T-helper 1 cell treated with Interleukin-12 subunit alpha and Interleukin-12 subunit beta and Interleukin-4 antibody, amounts not matched to agents 30 μg/mL and 1 μg/mL, for 36 hours (primary cell): ENCODE measurements around the gene ZNF687.
"Not testable (repeated sequence)": the region's sequence is repeated elsewhere in the genome, so short reads cannot be mapped to it uniquely, and the experiment has no call there.

Experiments used
- H3K27ac Mint-ChIP-seq: one replicate; pipeline ENCODE4 v1.8.0; 2021; ENCODE audit warnings: mild to moderate bottlenecking, mixed read lengths
- H3K27me3 Mint-ChIP-seq: one replicate; pipeline ENCODE4 v1.8.0; 2021; ENCODE audit warnings: low read depth, mixed read lengths
- H3K36me3 Mint-ChIP-seq: one replicate; pipeline ENCODE4 v1.8.0; 2021; ENCODE audit warnings: low read depth, mixed read lengths
- H3K4me1 Mint-ChIP-seq: one replicate; pipeline ENCODE4 v1.8.0; 2021; ENCODE audit warnings: low read depth, mixed read lengths
- H3K4me3 Mint-ChIP-seq: one replicate; pipeline ENCODE4 v1.8.0; 2021; ENCODE audit warnings: mild to moderate bottlenecking, moderate library complexity, mixed read lengths
- H3K9me3 Mint-ChIP-seq: one replicate; pipeline ENCODE4 v1.8.0; 2021; ENCODE audit warnings: mixed read lengths

The ZNF687 gene

DNA sequence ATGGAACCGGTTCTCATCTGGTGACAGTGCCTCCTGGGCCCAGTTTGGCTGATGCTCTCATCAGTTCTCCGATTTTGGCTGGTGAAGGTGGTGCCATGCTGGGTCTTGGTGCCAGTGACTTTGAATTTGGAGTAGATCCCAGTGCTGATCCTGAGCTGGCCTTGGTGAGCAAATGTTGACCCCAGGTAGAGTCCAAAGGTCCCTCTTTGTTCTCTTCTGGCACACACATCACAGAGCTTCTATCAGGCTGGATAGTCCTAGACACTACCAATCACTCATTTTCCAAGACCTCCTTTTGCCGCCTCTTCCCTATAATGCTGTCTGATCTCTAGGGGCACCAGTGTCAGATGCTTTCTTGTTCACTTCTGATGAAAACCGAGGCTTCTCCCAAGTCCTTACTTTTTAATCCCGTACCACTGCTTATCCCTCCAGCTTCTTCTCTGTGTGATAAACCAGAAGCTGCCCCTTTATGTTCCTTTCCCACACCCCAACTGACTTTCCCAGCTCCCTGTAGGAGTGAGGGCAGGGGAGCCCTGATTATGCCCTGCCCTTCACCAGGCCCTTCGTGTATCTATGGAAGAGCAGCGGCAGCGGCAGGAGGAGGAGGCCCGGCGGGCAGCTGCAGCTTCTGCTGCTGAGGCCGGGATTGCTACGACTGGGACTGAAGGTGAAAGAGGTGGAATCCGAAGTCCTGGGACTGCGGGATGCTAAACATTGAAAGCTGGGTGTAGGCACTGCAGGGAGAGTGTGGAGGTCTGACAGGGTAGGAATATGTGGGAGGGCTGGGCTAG is 16.5 kb upstream of the ZNF687 start:
- Mint-ChIP-seq H3K4me1 (no peaks in the 10 kb centered on the region), H3K4me3 (no peak overlapping the region), H3K9me3 (no peaks in the 10 kb centered on the region), H3K27me3 (no peaks in the 10 kb centered on the region), H3K36me3 (peaks cover 38% of the 10 kb centered on the region), H3K27ac (no peak overlapping the region)

DNA sequence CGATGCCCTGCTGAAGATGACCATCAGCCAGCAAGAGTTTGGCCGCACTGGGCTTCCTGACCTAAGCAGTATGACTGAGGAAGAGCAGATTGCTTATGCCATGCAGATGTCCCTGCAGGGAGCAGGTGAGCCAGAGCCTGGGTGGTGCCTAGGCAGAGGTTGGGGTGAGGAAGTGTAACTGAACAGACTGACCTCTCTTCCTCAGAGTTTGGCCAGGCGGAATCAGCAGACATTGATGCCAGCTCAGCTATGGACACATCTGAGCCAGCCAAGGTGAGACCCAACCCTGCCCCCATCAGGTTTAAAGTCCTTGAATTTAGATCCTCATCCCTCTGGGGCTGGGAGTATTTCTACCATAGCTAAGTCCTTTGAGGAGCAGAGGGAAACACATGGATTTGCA is 15.8 kb upstream of the ZNF687 start:
- Mint-ChIP-seq H3K27me3 (no peaks in the 10 kb centered on the region), H3K36me3 (peaks cover 40% of the 10 kb centered on the region)

DNA sequence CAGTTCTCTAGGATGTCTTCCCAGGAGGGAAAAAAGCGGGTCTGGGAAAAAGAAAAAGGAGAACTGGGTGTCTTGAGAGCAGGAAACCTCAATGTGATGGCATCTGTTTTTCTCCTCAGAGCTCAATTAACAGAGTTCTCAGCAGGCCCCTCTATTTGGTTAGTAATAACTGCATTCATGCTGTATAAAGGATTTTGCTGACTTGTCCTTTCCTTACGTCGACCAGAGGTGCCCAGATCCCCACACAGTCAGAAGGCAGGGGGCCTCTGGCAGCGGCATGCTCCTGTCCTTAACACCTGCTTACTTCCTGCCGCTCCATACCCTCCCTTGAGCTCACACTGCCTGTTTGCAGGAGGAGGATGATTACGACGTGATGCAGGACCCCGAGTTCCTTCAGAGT is 15.3 kb upstream of the ZNF687 start:
- H3K9me3 Mint-ChIP-seq = no peaks in the 10 kb centered on the region
- peaks cover 2% of the 10 kb centered on the region for H3K4me1 Mint-ChIP-seq
- peaks cover 45% of the 10 kb centered on the region for H3K36me3 Mint-ChIP-seq
- no peak overlapping the region for H3K4me3 Mint-ChIP-seq
- no peaks in the 10 kb centered on the region for H3K27me3 Mint-ChIP-seq
- H3K27ac Mint-ChIP-seq = no peak overlapping the region

More for the DNA sequence above, 15.8 kb upstream of the ZNF687 start:
- no peak overlapping the region for H3K27ac Mint-ChIP-seq
- H3K4me1 Mint-ChIP-seq = peaks cover under 1% of the 10 kb centered on the region
- no peak overlapping the region for H3K4me3 Mint-ChIP-seq
- H3K9me3 Mint-ChIP-seq = no peaks in the 10 kb centered on the region

DNA sequence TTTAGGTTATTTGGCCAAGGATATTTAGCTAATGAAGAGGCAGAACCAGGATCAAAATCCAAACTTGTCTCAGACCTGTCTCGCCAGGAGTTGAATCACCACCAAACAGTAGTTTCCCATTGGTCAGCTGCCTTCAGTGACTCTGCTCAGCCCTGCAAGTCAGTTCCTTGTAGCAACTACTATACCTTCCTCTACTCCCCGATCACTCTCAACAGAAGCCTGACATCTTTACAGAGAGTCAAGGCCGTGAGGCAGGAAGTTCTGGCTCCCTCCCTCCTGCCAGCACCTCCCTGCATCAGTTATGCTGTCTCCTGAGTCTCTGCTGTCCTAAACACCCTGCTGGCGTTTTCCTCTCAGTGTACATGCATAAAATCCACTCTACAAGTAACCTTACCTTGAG is 14.3 kb upstream of the ZNF687 start:
- Mint-ChIP-seq H3K27me3 (no peaks in the 10 kb centered on the region), H3K36me3 (peaks cover 49% of the 10 kb centered on the region), H3K27ac (no peak overlapping the region), H3K4me3 (no peak overlapping the region), H3K4me1 (peaks cover 2% of the 10 kb centered on the region), H3K9me3 (no peaks in the 10 kb centered on the region)

DNA sequence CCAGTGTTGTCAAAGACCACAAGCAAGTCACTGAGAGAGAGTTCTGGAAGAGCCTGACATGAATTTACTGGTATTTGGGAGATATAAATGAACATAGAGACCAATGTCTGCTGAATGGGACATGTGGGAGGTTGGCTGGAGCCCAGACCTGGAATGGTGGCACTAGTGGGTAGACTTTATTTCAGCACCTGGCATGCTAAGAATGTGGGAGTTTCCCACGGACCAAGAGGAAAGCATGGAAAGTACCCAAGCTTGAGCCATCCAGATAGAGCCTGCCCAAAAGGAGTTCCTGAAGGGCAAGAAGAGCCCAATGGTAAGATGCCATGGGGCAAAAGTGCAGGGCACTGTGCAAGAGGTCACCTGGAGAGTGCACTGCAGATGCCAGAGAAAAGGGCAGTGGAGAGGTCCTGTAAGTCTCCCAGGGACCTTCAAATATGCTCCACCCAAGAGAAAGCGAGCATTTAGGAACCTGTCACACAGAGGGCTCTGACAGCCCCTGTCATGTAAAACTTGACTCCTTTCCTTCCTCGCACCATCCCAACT is 8.1 kb upstream of the ZNF687 start:
- Mint-ChIP-seq H3K36me3 (peaks cover 21% of the 10 kb centered on the region), H3K27me3 (no peaks in the 10 kb centered on the region), H3K4me1 (peaks cover 10% of the 10 kb centered on the region), H3K4me3 (no peak overlapping the region), H3K27ac (no peak overlapping the region), H3K9me3 (no peaks in the 10 kb centered on the region)

DNA sequence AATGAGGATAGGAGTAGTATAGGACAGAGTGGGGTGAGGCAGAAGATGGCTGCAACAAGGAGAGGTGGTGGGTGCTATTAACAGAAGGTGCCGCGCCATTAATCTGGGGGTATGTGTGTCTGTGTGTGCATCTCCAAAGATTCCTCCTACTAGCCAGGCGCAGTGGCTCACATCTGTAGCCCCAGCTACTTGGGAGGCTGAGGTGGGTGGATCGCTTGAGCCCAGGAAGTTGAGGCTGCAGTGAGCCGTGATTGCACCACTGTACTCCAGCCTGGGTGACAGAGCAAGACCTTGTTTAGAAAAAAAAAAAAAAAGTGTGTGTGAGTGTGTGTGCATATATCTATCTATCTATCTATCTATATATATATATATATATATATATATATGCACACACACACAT is 6.8 kb upstream of the ZNF687 start:
- not testable (repeated sequence) for H3K27ac Mint-ChIP-seq, H3K9me3 Mint-ChIP-seq, H3K4me3 Mint-ChIP-seq, H3K27me3 Mint-ChIP-seq
- peaks cover 17% of the 10 kb centered on the region for H3K36me3 Mint-ChIP-seq
- peaks cover 10% of the 10 kb centered on the region for H3K4me1 Mint-ChIP-seq

DNA sequence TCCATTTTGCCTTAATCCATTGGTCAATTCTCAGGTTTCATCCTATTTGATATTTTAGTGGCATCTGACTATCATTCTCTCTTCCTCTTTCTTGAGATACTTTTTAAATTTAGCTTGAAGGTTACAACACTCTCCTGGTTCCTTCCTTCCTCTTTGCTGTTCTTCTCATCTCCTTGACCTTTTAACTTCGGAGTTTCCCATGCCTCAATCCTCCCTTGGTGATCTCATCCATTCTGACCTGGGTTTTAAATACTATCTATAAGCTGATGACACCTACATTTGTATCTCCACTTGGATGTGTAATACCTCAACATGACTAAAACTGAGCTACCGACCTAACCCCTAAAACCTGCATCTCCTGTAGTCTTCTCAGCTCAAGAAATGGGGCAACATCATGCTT is 4.8 kb upstream of the ZNF687 start:
- peaks cover 8% of the 10 kb centered on the region for H3K36me3 Mint-ChIP-seq
- no peaks in the 10 kb centered on the region for H3K9me3 Mint-ChIP-seq
- no peaks in the 10 kb centered on the region for H3K27me3 Mint-ChIP-seq
- H3K4me3 Mint-ChIP-seq = no peak overlapping the region
- peak overlapping the region; percentile 7 for H3K27ac Mint-ChIP-seq
- H3K4me1 Mint-ChIP-seq = peaks cover 8% of the 10 kb centered on the region

DNA sequence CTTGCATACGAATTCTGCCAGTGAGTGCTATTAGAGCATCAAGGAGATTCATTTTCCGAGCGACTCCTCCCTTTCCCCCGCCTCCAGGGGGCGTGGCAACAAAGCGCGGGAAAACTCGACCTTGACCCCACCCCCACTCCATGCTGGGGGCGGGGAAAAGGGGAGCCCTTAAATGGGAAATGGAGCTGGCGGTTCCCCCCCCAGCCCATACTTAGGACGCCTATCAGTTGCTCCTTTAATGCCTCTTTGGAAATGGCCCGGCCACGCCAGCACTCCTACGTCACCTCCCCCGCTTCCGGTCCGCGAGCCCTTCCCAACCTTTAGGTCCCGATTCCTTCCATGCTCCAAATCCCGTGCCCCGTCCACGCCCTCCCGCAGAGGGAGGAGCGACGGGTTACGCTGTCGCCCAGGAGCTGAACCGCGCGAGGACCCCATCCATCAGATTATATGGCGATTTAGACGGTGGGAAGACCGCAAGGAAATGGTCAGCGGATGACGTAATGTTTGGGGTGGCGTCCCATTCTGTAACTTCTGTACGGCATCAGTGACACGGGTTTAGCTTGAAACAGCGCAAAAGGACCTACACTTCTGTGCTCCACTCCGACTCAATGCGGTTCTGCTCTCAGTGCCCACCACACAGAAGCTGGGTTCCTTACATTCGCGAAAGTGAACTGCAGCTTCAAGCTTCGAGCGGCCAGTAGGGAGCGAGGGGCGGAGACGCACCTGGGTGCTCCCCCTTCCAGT is 702 bp upstream of the ZNF687 start:
- H3K4me1 Mint-ChIP-seq = peaks cover 25% of the 10 kb centered on the region
- H3K36me3 Mint-ChIP-seq = peaks cover 8% of the 10 kb centered on the region
- H3K4me3 Mint-ChIP-seq = peak overlapping the region; percentile 98
- no peaks in the 10 kb centered on the region for H3K27me3 Mint-ChIP-seq
- peak overlapping the region; percentile 99 for H3K27ac Mint-ChIP-seq
- no peaks in the 10 kb centered on the region for H3K9me3 Mint-ChIP-seq

DNA sequence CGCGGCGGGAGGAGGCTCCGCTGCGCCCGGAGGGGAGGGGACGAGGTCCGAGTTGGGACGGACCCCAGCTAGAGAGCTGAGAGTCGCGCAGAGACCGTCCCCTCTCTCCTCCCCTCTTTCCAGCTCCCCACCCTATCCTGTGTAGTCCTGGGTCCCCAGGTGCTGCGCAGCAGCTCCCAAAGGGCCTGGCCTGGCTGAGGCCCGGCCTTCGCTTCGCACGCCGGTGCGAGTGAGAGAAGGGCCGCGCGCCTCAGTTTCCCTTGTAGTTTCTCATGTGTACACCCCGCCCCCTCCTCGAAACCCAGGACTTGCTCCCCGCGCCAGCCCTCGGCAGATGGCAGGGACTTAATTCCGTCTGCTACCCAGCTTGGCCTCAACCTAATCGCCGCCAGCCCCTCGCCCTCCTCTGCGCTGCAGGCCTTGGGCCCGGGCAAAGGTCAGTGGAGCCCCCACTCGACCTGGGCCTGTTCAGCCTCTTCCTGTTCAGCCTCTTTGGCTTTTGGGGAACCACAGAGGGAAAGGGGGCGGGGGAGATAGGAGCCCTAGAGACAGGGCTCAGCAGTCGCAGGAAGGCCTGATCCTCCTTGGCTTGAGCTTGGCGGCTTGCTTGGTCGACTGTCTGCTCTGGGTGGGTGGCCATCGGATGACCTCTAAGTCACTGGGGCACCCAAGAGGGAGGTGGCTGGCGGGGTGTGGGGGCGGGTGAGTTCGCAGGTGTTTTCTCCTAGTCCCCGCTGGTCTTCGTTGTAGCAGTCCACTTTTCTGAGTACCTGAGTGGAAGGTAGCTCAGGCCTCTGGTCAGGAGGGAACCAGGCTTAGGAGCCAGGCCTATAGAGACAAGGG is 1.0 kb downstream of the ZNF687 start:
- Mint-ChIP-seq H3K27ac (peak overlapping the region; percentile 90), H3K27me3 (no peaks in the 10 kb centered on the region), H3K4me3 (peak overlapping the region; percentile 93), H3K4me1 (peaks cover 19% of the 10 kb centered on the region), H3K36me3 (peaks cover 14% of the 10 kb centered on the region), H3K9me3 (no peaks in the 10 kb centered on the region)

DNA sequence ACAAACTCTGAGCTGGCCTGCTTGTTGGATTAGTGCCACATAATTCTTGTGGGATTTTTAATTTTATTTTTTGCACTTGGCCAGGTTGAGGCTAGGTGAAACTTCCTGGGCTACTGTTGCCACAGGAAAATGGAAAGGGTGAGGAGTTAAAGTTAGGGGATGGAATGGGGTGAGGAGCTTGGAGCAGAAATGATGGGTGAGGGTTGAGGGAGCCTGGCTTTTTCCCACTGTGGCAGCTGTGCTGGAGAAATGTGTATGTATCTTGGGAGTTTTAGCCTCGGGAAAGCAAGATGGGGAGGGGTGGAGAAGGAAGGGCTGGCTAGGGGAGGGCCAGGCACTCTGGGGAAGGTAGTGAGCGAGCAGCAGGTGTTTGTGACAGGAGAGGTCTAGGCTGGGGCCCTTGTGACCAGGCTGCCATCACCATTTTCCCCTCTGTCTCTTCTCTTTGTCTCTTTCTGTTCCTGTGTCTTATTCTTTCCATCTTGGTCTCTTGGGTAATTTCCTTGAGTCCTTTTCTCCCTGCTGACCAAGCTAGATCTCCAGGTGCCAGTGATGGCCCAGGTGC is 2.0 kb downstream of the ZNF687 start:
- H3K36me3 Mint-ChIP-seq = peaks cover 21% of the 10 kb centered on the region

DNA sequence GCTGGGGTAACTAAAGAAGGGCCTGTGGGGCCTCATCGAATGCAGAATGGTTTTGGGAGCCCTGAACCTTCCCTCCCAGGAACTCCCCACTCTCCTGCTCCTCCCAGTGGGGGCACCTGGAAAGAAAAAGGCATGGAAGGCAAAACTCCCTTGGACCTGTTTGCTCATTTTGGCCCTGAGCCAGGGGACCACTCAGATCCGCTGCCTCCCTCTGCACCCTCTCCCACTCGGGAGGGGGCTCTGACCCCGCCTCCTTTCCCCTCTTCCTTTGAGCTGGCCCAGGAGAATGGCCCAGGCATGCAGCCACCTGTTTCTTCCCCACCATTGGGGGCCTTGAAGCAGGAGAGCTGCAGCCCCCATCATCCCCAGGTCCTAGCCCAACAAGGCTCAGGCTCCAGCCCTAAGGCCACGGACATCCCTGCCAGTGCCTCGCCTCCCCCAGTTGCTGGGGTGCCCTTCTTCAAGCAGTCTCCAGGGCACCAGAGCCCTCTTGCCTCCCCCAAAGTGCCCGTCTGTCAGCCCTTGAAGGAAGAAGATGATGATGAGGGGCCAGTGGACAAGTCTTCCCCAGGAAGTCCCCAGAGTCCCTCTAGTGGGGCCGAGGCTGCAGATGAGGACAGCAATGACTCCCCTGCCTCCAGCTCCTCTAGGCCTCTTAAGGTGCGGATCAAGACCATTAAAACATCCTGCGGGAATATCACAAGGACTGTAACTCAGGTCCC is 4.7 kb downstream of the ZNF687 start:
- Mint-ChIP-seq H3K36me3 (peaks cover 28% of the 10 kb centered on the region), H3K4me1 (peaks cover 22% of the 10 kb centered on the region), H3K4me3 (no peak overlapping the region)

More for the DNA sequence above, 2.0 kb downstream of the ZNF687 start:
- Mint-ChIP-seq H3K27me3 (no peaks in the 10 kb centered on the region), H3K9me3 (no peaks in the 10 kb centered on the region), H3K4me1 (peaks cover 22% of the 10 kb centered on the region), H3K27ac (peak overlapping the region; percentile 90), H3K4me3 (peak overlapping the region; percentile 93)

DNA sequence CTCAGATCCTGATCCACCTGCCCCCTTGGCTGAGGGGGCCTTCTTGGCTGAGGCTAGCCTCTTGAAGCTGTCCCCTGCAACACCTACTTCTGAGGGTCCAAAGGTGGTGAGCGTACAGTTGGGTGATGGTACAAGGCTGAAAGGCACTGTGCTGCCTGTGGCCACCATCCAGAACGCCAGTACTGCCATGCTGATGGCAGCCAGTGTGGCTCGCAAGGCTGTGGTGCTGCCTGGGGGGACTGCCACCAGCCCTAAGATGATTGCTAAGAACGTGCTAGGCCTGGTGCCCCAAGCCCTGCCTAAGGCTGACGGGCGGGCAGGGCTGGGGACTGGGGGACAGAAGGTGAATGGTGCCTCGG is 5.2 kb downstream of the ZNF687 start:
- peaks cover 28% of the 10 kb centered on the region for H3K36me3 Mint-ChIP-seq
- peaks cover 22% of the 10 kb centered on the region for H3K4me1 Mint-ChIP-seq
- no peaks in the 10 kb centered on the region for H3K27me3 Mint-ChIP-seq
- no peak overlapping the region for H3K27ac Mint-ChIP-seq
- no peaks in the 10 kb centered on the region for H3K9me3 Mint-ChIP-seq
- H3K4me3 Mint-ChIP-seq = no peak overlapping the region

More for the DNA sequence above, 4.7 kb downstream of the ZNF687 start:
- no peaks in the 10 kb centered on the region for H3K9me3 Mint-ChIP-seq
- H3K27ac Mint-ChIP-seq = no peak overlapping the region
- no peaks in the 10 kb centered on the region for H3K27me3 Mint-ChIP-seq

DNA sequence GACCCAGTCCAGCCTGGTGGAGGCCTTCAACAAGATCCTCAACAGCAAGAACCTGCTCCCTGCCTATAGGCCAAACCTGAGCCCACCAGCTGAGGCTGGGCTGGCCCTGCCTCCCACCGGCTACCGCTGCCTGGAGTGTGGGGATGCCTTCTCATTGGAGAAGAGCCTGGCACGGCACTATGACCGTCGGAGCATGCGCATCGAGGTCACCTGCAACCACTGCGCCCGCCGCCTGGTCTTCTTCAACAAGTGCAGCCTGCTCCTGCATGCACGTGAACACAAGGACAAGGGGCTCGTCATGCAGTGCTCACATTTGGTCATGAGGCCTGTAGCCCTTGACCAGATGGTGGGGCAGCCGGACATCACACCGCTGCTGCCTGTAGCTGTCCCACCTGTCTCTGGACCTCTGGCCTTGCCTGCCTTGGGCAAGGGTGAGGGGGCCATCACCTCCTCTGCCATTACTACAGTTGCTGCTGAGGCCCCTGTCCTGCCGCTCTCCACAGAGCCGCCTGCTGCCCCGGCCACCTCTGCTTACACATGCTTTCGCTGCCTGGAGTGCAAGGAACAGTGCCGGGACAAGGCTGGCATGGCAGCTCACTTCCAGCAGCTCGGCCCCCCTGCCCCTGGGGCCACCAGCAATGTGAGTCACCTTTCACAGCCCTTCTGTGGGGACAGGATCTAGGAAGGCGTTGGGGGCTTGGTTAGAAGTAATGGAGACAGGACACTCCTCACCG is 5.8 kb downstream of the ZNF687 start:
- peaks cover 32% of the 10 kb centered on the region for H3K36me3 Mint-ChIP-seq
- H3K27me3 Mint-ChIP-seq = no peaks in the 10 kb centered on the region
- no peak overlapping the region for H3K4me3 Mint-ChIP-seq
- no peak overlapping the region for H3K27ac Mint-ChIP-seq
- no peaks in the 10 kb centered on the region for H3K9me3 Mint-ChIP-seq
- H3K4me1 Mint-ChIP-seq = peaks cover 21% of the 10 kb centered on the region
